ENCODE data around the gene TUFT1. TPM values are rescaled to one million over a fixed set of nuclear protein-coding genes. Genes with fewer than 3 reads are reported as not detected.
"Not testable (repeated sequence)": the region's sequence is repeated elsewhere in the genome, so short reads cannot be mapped to it uniquely, and the experiment has no call there.

The TUFT1 gene
- total RNA-seq, 4 donors from 2014 or later, result 3.3 to 8.1 (median 5.3) TPM

GRCh38 chr1:151613282-151613780 is 73.2 kb downstream of the TUFT1 start:
- Histone ChIP-seq H3K27ac (peak overlapping the region; percentile 91 to 98 (median 94)), H3K4me1 (peaks cover 0 to 59% (median 7%) of the 10 kb centered on the region in 4 donors), H3K9me3 (no peaks in the 10 kb centered on the region), H3K36me3 (no peaks in the 10 kb centered on the region), H3K4me3 (peak overlapping the region; percentile 95 to 99 (median 96)), H3K27me3 (no peaks in the 10 kb centered on the region)
- TF ChIP-seq CTCF (IDR thresholded peaks at IDR 0.05) (no peak), POLR2A (IDR thresholded peaks at IDR 0.05) (no peak)
- 23 to 29% methylated on average over 9 of the region's 9 CpGs for WGBS, 2 donors
- no peak for DNase-seq (ENCODE audit: low spot score in 2 of 2)

- Histone ChIP-seq H3K4me3 (no peak overlapping the region), H3K9me3 (no peaks in the 10 kb centered on the region), H3K4me1 (peaks cover 0 to 80% (median 13%) of the 10 kb centered on the region in 4 donors), H3K36me3 (no peaks in the 10 kb centered on the region), H3K27me3 (no peaks in the 10 kb centered on the region), H3K27ac (no peak overlapping the region)
- 69 to 74% methylated on average over 4 of the region's 4 CpGs for WGBS, 2 donors
- no peak for DNase-seq (ENCODE audit: low spot score in 2 of 2)
- no peak for TF ChIP-seq EP300 (IDR thresholded peaks at IDR 0.05)
- TF ChIP-seq CTCF (IDR thresholded peaks at IDR 0.05), result no peak
- TF ChIP-seq POLR2A (IDR thresholded peaks at IDR 0.05), result no peak
Measured at GRCh38 chr1:151615711-151616504, 75.8 kb downstream of the TUFT1 start.

GRCh38 chr1:151616505-151616849 is 76.4 kb downstream of the TUFT1 start:
- Histone ChIP-seq H3K27me3 (no peaks in the 10 kb centered on the region), H3K4me1 (peaks cover 0 to 80% (median 18%) of the 10 kb centered on the region in 4 donors), H3K4me3 (no peak overlapping the region), H3K36me3 (no peaks in the 10 kb centered on the region), H3K9me3 (no peaks in the 10 kb centered on the region), H3K27ac (no peak overlapping the region)
- WGBS, 2 donors, result 89 to 90% methylated on average over 3 of the region's 3 CpGs
- no peak for DNase-seq (ENCODE audit: low spot score in 2 of 2)
- TF ChIP-seq CTCF (IDR thresholded peaks at IDR 0.05), result no peak
- no peak for TF ChIP-seq POLR2A (IDR thresholded peaks at IDR 0.05)
- no peak for TF ChIP-seq EP300 (IDR thresholded peaks at IDR 0.05)

GRCh38 chr1:151618003-151618402 is 77.9 kb downstream of the TUFT1 start:
- Histone ChIP-seq H3K36me3 (no peaks in the 10 kb centered on the region), H3K27ac (no peak overlapping the region), H3K4me1 (peaks cover 0 to 88% (median 22%) of the 10 kb centered on the region in 4 donors), H3K4me3 (no peak overlapping the region), H3K27me3 (no peaks in the 10 kb centered on the region), H3K9me3 (no peaks in the 10 kb centered on the region)
- TF ChIP-seq POLR2A (IDR thresholded peaks at IDR 0.05) (no peak), EP300 (IDR thresholded peaks at IDR 0.05) (no peak), CTCF (IDR thresholded peaks at IDR 0.05) (no peak)
- DNase-seq (ENCODE audit: low spot score in 2 of 2), result no peak
- 82 to 86% methylated on average over 3 of the region's 3 CpGs for WGBS, 2 donors

GRCh38 chr1:151618470-151618869 is 78.4 kb downstream of the TUFT1 start:
- Histone ChIP-seq H3K27ac (no peak overlapping the region), H3K27me3 (no peaks in the 10 kb centered on the region), H3K36me3 (no peaks in the 10 kb centered on the region), H3K9me3 (no peaks in the 10 kb centered on the region), H3K4me3 (no peak overlapping the region), H3K4me1 (peaks cover 0 to 83% (median 17%) of the 10 kb centered on the region in 4 donors)
- TF ChIP-seq CTCF (IDR thresholded peaks at IDR 0.05), result no peak
- TF ChIP-seq EP300 (IDR thresholded peaks at IDR 0.05), result no peak
- TF ChIP-seq POLR2A (IDR thresholded peaks at IDR 0.05), result no peak
- DNase-seq (ENCODE audit: low spot score in 2 of 2), result no peak

- peaks cover 0 to 78% (median 16%) of the 10 kb centered on the region in 4 donors for H3K4me1 ChIP-seq
- not testable (repeated sequence) for H3K4me3 ChIP-seq; H3K9me3 ChIP-seq; H3K36me3 ChIP-seq; H3K27me3 ChIP-seq; DNase-seq (ENCODE audit: low spot score in 2 of 2)
- WGBS, 2 donors, result 76 to 79% methylated on average over 6 of the region's 6 CpGs
- H3K27ac ChIP-seq, result peak overlapping the region in 2 of 4 donors; percentile 34 to 79
Measured at GRCh38 chr1:151618996-151619395, 78.9 kb downstream of the TUFT1 start.

Measured in tibial nerve (tissue), 4 donors.